Uterus (tissue), 2 donors: ENCODE data around the gene CCL11.

Experiments used
- CTCF ChIP-seq, 4 experiments: fragments of 200-600 bp in 2 of 4; fragments of 450-650 bp in 2 of 4; sonication (generic) in 2 of 4; IDR thresholded peaks; one replicate each; pipeline ENCODE4 v1.5.1; 2016 to 2019; ENCODE audit warnings: antibody characterized with exemption in 4 of 4, mild to moderate bottlenecking in 2 of 4, moderate library complexity in 1 of 4
- POLR2A ChIP-seq, 2 donors: fragments of 450-650 bp; IDR thresholded peaks; one replicate each; pipeline ENCODE4 v1.6.1; 2016; ENCODE audit warnings: antibody characterized with exemption in 2 of 2, mild to moderate bottlenecking in 1 of 2, moderate library complexity in 1 of 2

DNA sequence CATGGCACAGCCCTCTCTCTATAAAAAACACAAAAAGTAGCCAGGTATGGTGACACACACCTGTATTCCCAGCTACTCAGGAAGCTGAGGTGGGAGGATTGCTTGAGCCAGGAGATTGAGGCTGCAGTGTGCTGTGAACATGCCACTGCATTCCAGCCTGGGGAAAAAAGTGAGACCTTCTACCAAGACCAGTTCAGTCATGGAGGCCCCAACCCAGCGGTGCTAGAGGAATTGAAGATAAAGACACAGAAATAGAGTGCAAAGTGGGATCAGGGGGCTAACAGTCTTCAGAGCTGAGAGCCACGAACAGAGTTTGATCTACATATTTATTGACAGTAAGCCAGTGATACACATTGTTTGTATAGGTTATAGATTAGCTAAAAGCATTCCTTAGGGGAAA lies 18.1 kb downstream of the CCL11 start:
- TF ChIP-seq CTCF (IDR thresholded peaks at IDR 0.05) (no peak), POLR2A (IDR thresholded peaks at IDR 0.05) (no peak)
